ENCODE results near the gene DSG3.

DNA sequence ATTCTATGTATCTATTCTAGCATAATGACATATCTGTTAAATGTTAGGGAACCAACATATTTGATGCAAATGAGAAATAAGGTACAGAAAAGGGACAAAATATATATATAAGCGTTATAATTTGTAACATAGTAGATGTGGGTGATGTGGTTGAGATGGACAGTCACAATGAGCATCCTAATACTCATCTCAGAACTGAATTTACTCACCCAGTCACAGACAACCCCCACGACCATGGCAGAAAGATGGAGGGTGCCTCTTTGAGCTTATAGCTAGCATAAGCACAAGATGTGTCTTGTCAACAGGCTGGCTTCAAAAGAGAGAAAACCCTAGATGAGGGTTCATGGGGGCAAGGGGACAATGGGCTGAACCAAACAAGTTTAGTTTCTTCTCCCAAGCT is 9.1 kb upstream of the DSG3 start:
- TF ChIP-seq, protein P1, sequence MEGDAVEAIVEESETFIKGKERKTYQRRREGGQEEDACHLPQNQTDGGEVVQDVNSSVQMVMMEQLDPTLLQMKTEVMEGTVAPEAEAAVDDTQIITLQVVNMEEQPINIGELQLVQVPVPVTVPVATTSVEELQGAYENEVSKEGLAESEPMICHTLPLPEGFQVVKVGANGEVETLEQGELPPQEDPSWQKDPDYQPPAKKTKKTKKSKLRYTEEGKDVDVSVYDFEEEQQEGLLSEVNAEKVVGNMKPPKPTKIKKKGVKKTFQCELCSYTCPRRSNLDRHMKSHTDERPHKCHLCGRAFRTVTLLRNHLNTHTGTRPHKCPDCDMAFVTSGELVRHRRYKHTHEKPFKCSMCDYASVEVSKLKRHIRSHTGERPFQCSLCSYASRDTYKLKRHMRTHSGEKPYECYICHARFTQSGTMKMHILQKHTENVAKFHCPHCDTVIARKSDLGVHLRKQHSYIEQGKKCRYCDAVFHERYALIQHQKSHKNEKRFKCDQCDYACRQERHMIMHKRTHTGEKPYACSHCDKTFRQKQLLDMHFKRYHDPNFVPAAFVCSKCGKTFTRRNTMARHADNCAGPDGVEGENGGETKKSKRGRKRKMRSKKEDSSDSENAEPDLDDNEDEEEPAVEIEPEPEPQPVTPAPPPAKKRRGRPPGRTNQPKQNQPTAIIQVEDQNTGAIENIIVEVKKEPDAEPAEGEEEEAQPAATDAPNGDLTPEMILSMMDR (conservative IDR thresholded peaks at IDR 0.05 in 1 of 2, IDR thresholded peaks at IDR 0.05 in 1 of 2; ENCODE audit: low read depth in 1 of 2, low read length in 2 of 2), result no peak
- TF ChIP-seq EZH2 (IDR thresholded peaks at IDR 0.05; ENCODE audit: low read length, missing control alignments), result no peak
